ENCODE results near the gene RAB4A. TPM values are rescaled to one million over a fixed set of nuclear protein-coding genes. Genes with fewer than 3 reads are reported as not detected.

The RAB4A gene
- total and polyA plus RNA-seq, 2 of the 8 experiments (the other 6 are each of a cell fraction or from before 2014, with no cell fraction given), result 13.3 to 68.8 TPM

- TF ChIP-seq RBBP5 (IDR thresholded peaks at IDR 0.05; ENCODE audit: borderline replicate concordance, low read depth, low read length), result no peak
- TF ChIP-seq NANOG (IDR thresholded peaks at IDR 0.05; ENCODE audit: insufficient read depth, low read depth, low read length, poor library complexity, severe bottlenecking), result no peak
- no peak for TF ChIP-seq YY1 (IDR thresholded peaks at IDR 0.05; ENCODE audit: low read depth, low read length)
Observed at GRCh38 chr1:229336345-229336744, 65.4 kb downstream of the RAB4A start (continued).
